ENCODE data around the gene RBM23.

DNA sequence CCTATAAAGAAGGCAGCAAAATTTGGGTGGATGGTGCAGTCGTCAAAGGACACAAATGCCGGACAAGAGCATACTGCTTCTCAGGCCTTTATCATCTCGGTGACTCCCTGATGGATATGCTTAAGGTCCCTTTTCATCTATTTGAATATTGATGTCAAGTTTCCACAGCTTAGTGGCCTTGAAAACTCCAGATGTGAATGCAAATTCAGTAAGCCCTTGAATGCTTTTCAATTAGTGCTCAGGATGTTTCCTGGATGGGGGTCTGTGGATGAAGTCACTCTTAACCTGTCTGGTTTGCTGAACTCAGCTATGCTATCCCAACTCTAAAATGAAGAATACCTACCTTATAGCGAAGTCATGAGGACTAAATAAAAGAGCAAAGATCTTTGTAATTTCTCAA, 25.2 kb downstream of the RBM23 start:
- TF ChIP-seq, protein P1, sequence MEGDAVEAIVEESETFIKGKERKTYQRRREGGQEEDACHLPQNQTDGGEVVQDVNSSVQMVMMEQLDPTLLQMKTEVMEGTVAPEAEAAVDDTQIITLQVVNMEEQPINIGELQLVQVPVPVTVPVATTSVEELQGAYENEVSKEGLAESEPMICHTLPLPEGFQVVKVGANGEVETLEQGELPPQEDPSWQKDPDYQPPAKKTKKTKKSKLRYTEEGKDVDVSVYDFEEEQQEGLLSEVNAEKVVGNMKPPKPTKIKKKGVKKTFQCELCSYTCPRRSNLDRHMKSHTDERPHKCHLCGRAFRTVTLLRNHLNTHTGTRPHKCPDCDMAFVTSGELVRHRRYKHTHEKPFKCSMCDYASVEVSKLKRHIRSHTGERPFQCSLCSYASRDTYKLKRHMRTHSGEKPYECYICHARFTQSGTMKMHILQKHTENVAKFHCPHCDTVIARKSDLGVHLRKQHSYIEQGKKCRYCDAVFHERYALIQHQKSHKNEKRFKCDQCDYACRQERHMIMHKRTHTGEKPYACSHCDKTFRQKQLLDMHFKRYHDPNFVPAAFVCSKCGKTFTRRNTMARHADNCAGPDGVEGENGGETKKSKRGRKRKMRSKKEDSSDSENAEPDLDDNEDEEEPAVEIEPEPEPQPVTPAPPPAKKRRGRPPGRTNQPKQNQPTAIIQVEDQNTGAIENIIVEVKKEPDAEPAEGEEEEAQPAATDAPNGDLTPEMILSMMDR (IDR thresholded peaks at IDR 0.05): no peak
- no peak for TF ChIP-seq ZFX (IDR thresholded peaks at IDR 0.05; ENCODE audit: borderline replicate concordance)

Measured in 22Rv1 (cell line).